Right lobe of liver (tissue), 6 donors: ENCODE measurements around the gene SERPIND1. TPM values are rescaled to one million over a fixed set of nuclear protein-coding genes. Genes with fewer than 3 reads are reported as not detected.

ENCODE experiments used
- ATAC-seq, 4 donors: fragments of 200-7000 bp; cut with Tn5 transposase; one replicate each; pipeline ENCODE4 v1.9.1; 2020; ENCODE audit warnings: mild to moderate bottlenecking in 4 of 4, moderate library complexity in 4 of 4
- DNase-seq, 3 donors: peaks; one replicate each; pipeline ENCODE4 v3.0.0-alpha.2; 2020
- H3K27ac ChIP-seq, 3 donors: fragments of 200-600 bp; one replicate each; pipeline ENCODE4 v1.8.0; 2022
- H3K27me3 ChIP-seq, 2 donors: fragments of 200-600 bp; one replicate each; pipeline ENCODE4 v1.8.0; 2022
- H3K36me3 ChIP-seq, 4 donors: fragments of 200-600 bp; sonication (generic) in 1 of 4; one replicate each; pipeline versions ENCODE4 v1.5.1 to v1.8.0; 2017 to 2022; ENCODE audit warnings: control low read depth in 1 of 4
- H3K4me1 ChIP-seq, 4 donors: fragments of 200-600 bp; sonication (generic) in 1 of 4; one replicate each; pipeline versions ENCODE4 v1.5.1 to v1.8.0; 2017 to 2022; ENCODE audit warnings: control low read depth in 1 of 4
- H3K4me3 ChIP-seq, 3 donors: fragments of 200-600 bp; one replicate each; pipeline ENCODE4 v1.8.0; 2022
- H3K9me3 ChIP-seq, 4 donors: fragments of 200-600 bp; sonication (generic) in 1 of 4; one replicate each; pipeline versions ENCODE4 v1.5.1 to v1.8.0; 2017 to 2022; ENCODE audit warnings: control low read depth in 1 of 4
- POLR2A ChIP-seq: fragments of 450-650 bp; IDR thresholded peaks from one replicate; pipeline ENCODE4 v1.6.1; 2017; ENCODE audit warnings: antibody characterized with exemption, mild to moderate bottlenecking
- WGBS: methylation state at CpG from one replicate; pipeline ENCODE4 v1.1.6; 2018; ENCODE audit warnings: low coverage, low lambda C conversion rate; ENCODE audit not compliant: insufficient coverage; ENCODE audit errors: missing lambda C conversion rate; 5-methylcytosine and 5-hydroxymethylcytosine counted together
- intact Hi-C, 2 donors: fragments of 100-400 bp; cut with DNase I; formaldehyde crosslinking; loops; one replicate each; pipeline versions ENCODE4 v1.11.2 to v1.14.1; 2022
- total RNA-seq, 6 experiments: library from RNA; depleted of rRNA in 2 of 6; stranded (reverse); fragments of >200 nt in 2 of 6; fragmentation: NEBNext Ultra II Directional in 3 of 6; extraction: Animal tissue kit (Norgen Biotek cat#: 25700) in 3 of 6; gene quantifications; one replicate each; pipeline versions ENCODE4 v1.1.0 to v1.2.4, GENCODE V29; 2016 to 2023
- TF ChIP-seq, protein P1 (sequence below), 4 donors: fragments of 200-600 bp in 3 of 4; fragments of 450-650 bp in 1 of 4; IDR thresholded peaks; one replicate each; pipeline versions ENCODE4 v1.5.1 to v1.8.0; 2016 to 2022; ENCODE audit warnings: antibody characterized with exemption in 4 of 4, mild to moderate bottlenecking in 2 of 4
- donor health status: DM: no; HTN: yes; CAD: no.
- donor health status: DM: no; HTN: no; CAD: no.
- donor health status: DM: no; HTN: no; CAD: no.
- donor health status: DM: no; HTN: yes; CAD: no.
- donor health status: DM: no; HTN: yes; CAD: no.

Gene SERPIND1
- total RNA-seq, 6 experiments from 2014 or later: 49.7 to 615 (median 331) TPM

GRCh38 chr22:20833225-20833665 lies 59.3 kb downstream of the SERPIND1 start:
- H3K27me3 ChIP-seq: no peaks in the 10 kb centered on the region
- no peak overlapping the region for H3K27ac ChIP-seq
- no peaks in the 10 kb centered on the region for H3K4me1 ChIP-seq
- intact Hi-C loops: no loop called here
- ATAC-seq (no peak), DNase-seq (no peak)
- no peak overlapping the region for H3K4me3 ChIP-seq
- WGBS: 80% methylated on average over 3 of the region's 6 CpGs
- TF ChIP-seq POLR2A: no peak
- TF ChIP-seq, protein P1, sequence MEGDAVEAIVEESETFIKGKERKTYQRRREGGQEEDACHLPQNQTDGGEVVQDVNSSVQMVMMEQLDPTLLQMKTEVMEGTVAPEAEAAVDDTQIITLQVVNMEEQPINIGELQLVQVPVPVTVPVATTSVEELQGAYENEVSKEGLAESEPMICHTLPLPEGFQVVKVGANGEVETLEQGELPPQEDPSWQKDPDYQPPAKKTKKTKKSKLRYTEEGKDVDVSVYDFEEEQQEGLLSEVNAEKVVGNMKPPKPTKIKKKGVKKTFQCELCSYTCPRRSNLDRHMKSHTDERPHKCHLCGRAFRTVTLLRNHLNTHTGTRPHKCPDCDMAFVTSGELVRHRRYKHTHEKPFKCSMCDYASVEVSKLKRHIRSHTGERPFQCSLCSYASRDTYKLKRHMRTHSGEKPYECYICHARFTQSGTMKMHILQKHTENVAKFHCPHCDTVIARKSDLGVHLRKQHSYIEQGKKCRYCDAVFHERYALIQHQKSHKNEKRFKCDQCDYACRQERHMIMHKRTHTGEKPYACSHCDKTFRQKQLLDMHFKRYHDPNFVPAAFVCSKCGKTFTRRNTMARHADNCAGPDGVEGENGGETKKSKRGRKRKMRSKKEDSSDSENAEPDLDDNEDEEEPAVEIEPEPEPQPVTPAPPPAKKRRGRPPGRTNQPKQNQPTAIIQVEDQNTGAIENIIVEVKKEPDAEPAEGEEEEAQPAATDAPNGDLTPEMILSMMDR (IDR thresholded peaks at IDR 0.05): no peak
- peaks cover 0 to 23% (median 2%) of the 10 kb centered on the region in 4 donors for H3K36me3 ChIP-seq
- H3K9me3 ChIP-seq: no peaks in the 10 kb centered on the region

- Histone ChIP-seq H3K36me3 (peaks cover 0 to 23% (median 2%) of the 10 kb centered on the region in 4 donors), H3K4me1 (no peaks in the 10 kb centered on the region), H3K27me3 (no peaks in the 10 kb centered on the region), H3K4me3 (no peak overlapping the region), H3K27ac (no peak overlapping the region), H3K9me3 (no peaks in the 10 kb centered on the region)
- 90% methylated on average over 3 of the region's 3 CpGs for WGBS
- no peak for ATAC-seq
- no peak for TF ChIP-seq POLR2A
- TF ChIP-seq, protein P1 (IDR thresholded peaks at IDR 0.05): no peak
- DNase-seq: no peak
- intact Hi-C loops: no loop called here
These were observed 60.3 kb downstream of the SERPIND1 start for GRCh38 chr22:20834206-20834605.

GRCh38 chr22:20834725-20835124 lies 60.8 kb downstream of the SERPIND1 start:
- 92% methylated on average over 2 of the region's 3 CpGs for WGBS
- DNase-seq (no peak), ATAC-seq (no peak)
- H3K36me3 ChIP-seq: peaks cover 0 to 21% (median 2%) of the 10 kb centered on the region in 4 donors
- H3K27me3 ChIP-seq: no peaks in the 10 kb centered on the region
- no peak overlapping the region for H3K4me3 ChIP-seq
- intact Hi-C loops: no loop called here
- no peak overlapping the region for H3K27ac ChIP-seq
- TF ChIP-seq POLR2A: no peak
- TF ChIP-seq, protein P1 (IDR thresholded peaks at IDR 0.05): no peak
- no peaks in the 10 kb centered on the region for H3K9me3 ChIP-seq
- H3K4me1 ChIP-seq: peaks cover 0 to 4% (median 0%) of the 10 kb centered on the region in 4 donors

Other genes starting within 250 kb of the SERPIND1 start
- gene PI4KA, start 84.7 kb downstream of the SERPIND1 start, total RNA-seq: 10 to 100 TPM; 35.3 to 55.4 (median 47.7) TPM
- 10 to 100 TPM; 17.6 to 27.0 (median 22.4) TPM for gene SNAP29, start 84.9 kb downstream of the SERPIND1 start, total RNA-seq
- gene CRKL, start 143.3 kb downstream of the SERPIND1 start, total RNA-seq: 10 to 100 TPM; 27.5 to 53.1 (median 35.2) TPM
- gene AIFM3, start 193.1 kb downstream of the SERPIND1 start, total RNA-seq: 1 to 10 TPM in 3 of 6 experiments, under 1 TPM in 3; 0.37 to 1.4 (median 1.0) TPM
- gene LZTR1, start 208.2 kb downstream of the SERPIND1 start, total RNA-seq: 10 to 100 TPM; 22.7 to 33.3 (median 27.0) TPM
- gene THAP7, start 228.0 kb downstream of the SERPIND1 start, total RNA-seq: 10 to 100 TPM in 5 of 6 experiments, 1 to 10 TPM in 1; 9.3 to 32.5 (median 15.6) TPM
- gene P2RX6, start 241.1 kb downstream of the SERPIND1 start, total RNA-seq: 1 to 10 TPM in 1 of 6 experiments, under 1 TPM in 4, not detected in 1; 0.09 to 1.4 (median 0.42) TPM